Stimulated activated CD8-positive, alpha-beta memory T cell treated with anti-CD3 and anti-CD28 coated beads, Interleukin-2, amount 100 ng/mL, for 1 hour (primary cell): ENCODE data around the gene PRR9.

Experiments
- DNase-seq, 2 donors: peaks; one replicate each; pipeline ENCODE4 v3.0.0-alpha.2; 2020; ENCODE audit warnings: low read depth in 2 of 2

Gene PRR9

GRCh38 chr1:153262462-153263157, 45.2 kb downstream of the PRR9 start:
- DNase-seq: no peak

- no peak for DNase-seq
Measured at GRCh38 chr1:153265457-153265856, 48.1 kb downstream of the PRR9 start.
